WTC11 (cell line): ENCODE measurements around the gene EMILIN1. TPM values are rescaled to one million over a fixed set of nuclear protein-coding genes. Genes with fewer than 3 reads are reported as not detected.
A peak's percentile ranks its signal among the peaks of the same experiment; 100 is the strongest.

ENCODE experiments used
- ATAC-seq: fragments of 200-7000 bp; cut with Tn5 transposase; 2 replicates; pipeline ENCODE4 v1.10.0; 2021; ENCODE audit warnings: mild to moderate bottlenecking, moderate library complexity
- Bru-seq: library from RNA; stranded (reverse); fragments of 400-500 nt; gene quantifications from one replicate; lab custom pipeline; 2021; lab: Mats Ljungman, UMichigan
- CTCF ChIA-PET: fragments of 300-600 bp; sonication (Branson Sonifier 250); formaldehyde crosslinking; loops from one replicate; lab custom pipeline; 2021; ENCODE audit warnings: antibody characterized with exemption; lab: Charles Lee
- POLR2A ChIA-PET: fragments of 350-600 bp; sonication (Branson Sonifier 250); formaldehyde crosslinking; loops from one replicate; lab custom pipeline; 2021; ENCODE audit warnings: antibody characterized with exemption; lab: Charles Lee
- DNase-seq: peaks from one replicate; pipeline ENCODE4 v3.0.0; 2021; ENCODE audit warnings: low spot score
- H3K27ac Mint-ChIP-seq: 2 replicates; pipeline ENCODE4 v1.8.0; 2021; ENCODE audit warnings: mixed read lengths
- H3K27me3 Mint-ChIP-seq: 2 replicates; pipeline ENCODE4 v1.8.0; 2021; ENCODE audit warnings: low read depth, mild to moderate bottlenecking, moderate library complexity, mixed read lengths
- H3K36me3 Mint-ChIP-seq: 2 replicates; pipeline ENCODE4 v1.8.0; 2021; ENCODE audit warnings: mixed read lengths
- H3K4me1 Mint-ChIP-seq: 2 replicates; pipeline ENCODE4 v1.8.0; 2022; ENCODE audit warnings: mixed read lengths
- H3K4me3 Mint-ChIP-seq: 2 replicates; pipeline ENCODE4 v1.8.0; 2021; ENCODE audit warnings: mild to moderate bottlenecking, moderate library complexity, mixed read lengths
- H3K9me3 Mint-ChIP-seq: 2 replicates; pipeline ENCODE4 v1.8.0; 2021; ENCODE audit warnings: mixed read lengths
- ELF4 ChIP-seq: sonication (generic); formaldehyde crosslinking; IDR thresholded peaks from 2 replicates; pipeline ENCODE4 v1.8.1; 2022; ENCODE audit warnings: low read depth, mild to moderate bottlenecking, moderate library complexity, missing genetic modification reagents
- FOXK1 ChIP-seq: sonication (generic); formaldehyde crosslinking; IDR thresholded peaks from 2 replicates; pipeline ENCODE4 v1.8.0; 2022; ENCODE audit warnings: mild to moderate bottlenecking, moderate library complexity, missing genetic modification reagents
- JUN ChIP-seq: sonication (generic); formaldehyde crosslinking; IDR thresholded peaks from 2 replicates; pipeline ENCODE4 v1.8.0; 2023; ENCODE audit warnings: mild to moderate bottlenecking, missing genetic modification reagents
- KAT7 ChIP-seq: sonication (generic); formaldehyde crosslinking; IDR thresholded peaks from 2 replicates; pipeline ENCODE4 v1.8.1; 2023; ENCODE audit warnings: missing genetic modification reagents, mild to moderate bottlenecking, borderline replicate concordance
- MYBL2 ChIP-seq: sonication (generic); formaldehyde crosslinking; IDR thresholded peaks from 2 replicates; pipeline ENCODE4 v1.8.1; 2023; ENCODE audit warnings: mild to moderate bottlenecking, moderate library complexity, missing genetic modification reagents
- NFYB ChIP-seq: sonication (generic); formaldehyde crosslinking; conservative IDR thresholded peaks from 2 replicates; pipeline ENCODE4 v1.8.0; 2022; ENCODE audit warnings: low read depth, missing genetic modification reagents
- NR2C2 ChIP-seq: sonication (generic); formaldehyde crosslinking; IDR thresholded peaks from 2 replicates; pipeline ENCODE4 v1.8.0; 2022; ENCODE audit warnings: mild to moderate bottlenecking, missing genetic modification reagents
- RORB ChIP-seq: fragments of 250-450 bp; sonication (Bioruptor Pico); IDR thresholded peaks from 2 replicates; pipeline ENCODE4 v1.9.0; 2021; ENCODE audit warnings: mild to moderate bottlenecking
- SOX15 ChIP-seq: fragments of 250-450 bp; sonication (Bioruptor Pico); IDR thresholded peaks from 2 replicates; pipeline ENCODE4 v1.9.0; 2021; ENCODE audit warnings: mild to moderate bottlenecking
- SP1 ChIP-seq: sonication (generic); formaldehyde crosslinking; conservative IDR thresholded peaks from 2 replicates; pipeline ENCODE4 v1.8.1; 2022; ENCODE audit warnings: missing genetic modification reagents
- ZNF121 ChIP-seq: sonication (generic); formaldehyde crosslinking; IDR thresholded peaks from 2 replicates; pipeline ENCODE4 v1.8.0; 2023; ENCODE audit warnings: missing genetic modification reagents
- long read RNA-seq, 3 experiments: library from RNA in 1 of 3; library from capped mRNA in 1 of 3; library from polyadenylated mRNA in 1 of 3; unstranded in 2 of 3; stranded (forward) in 1 of 3; transcript quantifications; one replicate each; pipeline ENCODE4 v2.0.0, GENCODE V29; 2021
- total RNA-seq: library from RNA; stranded (reverse); gene quantifications from 3 replicates; pipeline ENCODE4 v1.2.3, GENCODE V29; 2021
- TF ChIP-seq, protein P1 (sequence below): sonication (generic); formaldehyde crosslinking; IDR thresholded peaks from 2 replicates; pipeline ENCODE4 v1.8.1; 2023; ENCODE audit warnings: mild to moderate bottlenecking, moderate library complexity, missing genetic modification reagents
- TF ChIP-seq, protein P2 (sequence below): fragments of 250-450 bp; sonication (Bioruptor Pico); IDR thresholded peaks from 2 replicates; pipeline ENCODE4 v1.9.0; 2021; ENCODE audit warnings: mild to moderate bottlenecking
- TF ChIP-seq, protein P3 (sequence below): sonication (generic); formaldehyde crosslinking; conservative IDR thresholded peaks from 2 replicates; pipeline ENCODE4 v1.8.1; 2022; ENCODE audit warnings: mild to moderate bottlenecking, missing genetic modification reagents
- TF ChIP-seq, protein P4 (sequence below): fragments of 250-450 bp; sonication (Bioruptor Pico); IDR thresholded peaks from 2 replicates; pipeline ENCODE4 v1.9.0; 2021; ENCODE audit warnings: moderate library complexity, mild to moderate bottlenecking, inconsistent platforms, borderline replicate concordance
- TF ChIP-seq, protein P5 (sequence below): fragments of 250-450 bp; sonication (Bioruptor Pico); conservative IDR thresholded peaks from 2 replicates; pipeline ENCODE4 v1.9.0; 2021; ENCODE audit warnings: mild to moderate bottlenecking
- TF ChIP-seq, protein P6 (sequence below): sonication (generic); formaldehyde crosslinking; IDR thresholded peaks from 2 replicates; pipeline ENCODE4 v1.8.1; 2023; ENCODE audit warnings: mild to moderate bottlenecking, missing genetic modification reagents, moderate library complexity
- TF ChIP-seq, protein P7 (sequence below): sonication (generic); formaldehyde crosslinking; IDR thresholded peaks from 2 replicates; pipeline ENCODE4 v1.8.1; 2022; ENCODE audit warnings: low read depth, missing genetic modification reagents, borderline replicate concordance
- TF ChIP-seq, protein P8 (sequence below): sonication (generic); formaldehyde crosslinking; IDR thresholded peaks from 2 replicates; pipeline ENCODE4 v1.8.1; 2022; ENCODE audit warnings: mild to moderate bottlenecking, missing genetic modification reagents, moderate library complexity, borderline replicate concordance
- TF ChIP-seq, protein P9 (sequence below): sonication (generic); formaldehyde crosslinking; IDR thresholded peaks from 2 replicates; pipeline ENCODE4 v1.8.0; 2022; ENCODE audit warnings: mild to moderate bottlenecking, missing genetic modification reagents

Gene EMILIN1
- total RNA-seq, result 3.0 to 4.0 TPM (median 3.5 TPM) in 3 replicates
- percentile 25 among the genes with signal in this experiment for Bru-seq, nascent RNA
- long read RNA-seq, experiment 1, result 0 reads
- long read RNA-seq, experiment 2, partial matches to known transcripts, result 2 of 5 reads
- long read RNA-seq, experiment 2, other reads (novel, unspliced or antisense), result 3 of 5 reads
- long read RNA-seq, experiment 3, result 0 reads

DNA sequence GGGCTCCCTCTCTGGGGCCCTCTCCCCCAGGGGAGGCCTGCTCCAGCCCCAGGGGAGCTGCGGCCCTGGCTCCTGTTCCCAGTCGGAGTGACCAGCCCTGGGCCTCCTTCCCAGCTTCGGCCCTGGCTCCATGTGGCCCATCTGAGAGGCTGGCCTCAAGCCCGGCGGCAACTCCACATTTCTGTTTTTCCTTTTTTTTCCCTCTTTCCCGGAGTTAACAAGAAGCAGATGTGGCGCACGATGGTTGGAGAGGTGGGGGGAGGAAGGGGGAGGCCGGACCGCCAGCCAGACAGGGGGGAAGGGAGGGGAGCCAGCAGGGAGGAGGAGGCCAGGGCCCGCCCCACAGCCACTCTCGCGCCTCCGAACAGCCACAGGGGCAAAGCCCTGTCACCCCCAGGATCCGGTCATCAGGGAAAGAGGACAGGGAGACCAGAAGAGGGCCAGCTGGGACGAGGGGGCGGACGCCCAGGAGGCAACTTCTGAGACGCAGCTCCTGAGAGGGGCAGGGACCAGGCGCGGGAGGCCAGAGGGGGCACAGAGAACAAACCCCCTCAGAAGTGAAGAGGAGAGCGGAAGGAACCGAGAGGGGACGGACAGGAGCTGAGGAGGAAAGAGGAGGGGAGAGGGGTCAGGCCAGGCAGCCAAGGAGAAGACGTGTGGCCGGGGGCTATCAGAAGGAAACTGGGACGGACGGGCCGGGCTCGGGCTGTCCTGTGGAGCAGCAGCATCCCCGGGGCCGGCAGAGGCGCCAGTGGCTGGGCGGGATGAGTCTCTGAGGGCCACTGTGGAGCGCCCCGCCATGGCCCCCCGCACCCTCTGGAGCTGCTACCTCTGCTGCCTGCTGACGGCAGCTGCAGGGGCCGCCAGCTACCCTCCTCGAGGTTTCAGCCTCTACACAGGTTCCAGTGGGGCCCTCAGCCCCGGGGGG lies at the start of gene EMILIN1:
Gene EMILIN1, plus strand, starts transcription at position 349 of the 928 bp plus-strand sequence. Its CDS starts 451 bp downstream, at position 800.
- DNase-seq (no peak), ATAC-seq (no peak; the same call in 1 of the 2 replicates)
- no peaks in the 10 kb centered on the region for H3K9me3 Mint-ChIP-seq
- POLR2A ChIA-PET, result interaction anchor here (0.7 to 1.0 kb wide), 2 partner anchors 18 to 26 kb away, joined by 3 to 4 read pairs; no protein-coding TSS in a partner anchor
- H3K36me3 Mint-ChIP-seq, result no peaks in the 10 kb centered on the region
- H3K4me1 Mint-ChIP-seq, result peaks cover 20% of the 10 kb centered on the region
- H3K4me3 Mint-ChIP-seq, result no peak within 1 kb of the TSS
- H3K27ac Mint-ChIP-seq, result peak within 1 kb of the TSS; percentile 84; the same call in 1 of the 2 replicates
- peaks cover 11% of the 10 kb centered on the region for H3K27me3 Mint-ChIP-seq
- CTCF ChIA-PET, result interaction anchor here (0.5 to 1.4 kb wide), 3 partner anchors 8 to 62 kb away, joined by 5 to 8 read pairs (median 7); partner anchors contain the start of gene KHK
- TF ChIP-seq, protein P1, sequence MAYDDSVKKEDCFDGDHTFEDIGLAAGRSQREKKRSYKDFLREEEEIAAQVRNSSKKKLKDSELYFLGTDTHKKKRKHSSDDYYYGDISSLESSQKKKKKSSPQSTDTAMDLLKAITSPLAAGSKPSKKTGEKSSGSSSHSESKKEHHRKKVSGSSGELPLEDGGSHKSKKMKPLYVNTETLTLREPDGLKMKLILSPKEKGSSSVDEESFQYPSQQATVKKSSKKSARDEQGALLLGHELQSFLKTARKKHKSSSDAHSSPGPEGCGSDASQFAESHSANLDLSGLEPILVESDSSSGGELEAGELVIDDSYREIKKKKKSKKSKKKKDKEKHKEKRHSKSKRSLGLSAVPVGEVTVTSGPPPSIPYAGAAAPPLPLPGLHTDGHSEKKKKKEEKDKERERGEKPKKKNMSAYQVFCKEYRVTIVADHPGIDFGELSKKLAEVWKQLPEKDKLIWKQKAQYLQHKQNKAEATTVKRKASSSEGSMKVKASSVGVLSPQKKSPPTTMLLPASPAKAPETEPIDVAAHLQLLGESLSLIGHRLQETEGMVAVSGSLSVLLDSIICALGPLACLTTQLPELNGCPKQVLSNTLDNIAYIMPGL, result no peak
- TF ChIP-seq FOXK1 (CRISPR knock-in tag) (no peak), KAT7 (CRISPR knock-in tag) (no peak), SOX15 (CRISPR knock-in tag) (no peak), RORB (CRISPR knock-in tag) (no peak), ELF4 (no peak), SP1 (CRISPR knock-in tag) (no peak), NR2C2 (no peak), ZNF121 (CRISPR knock-in tag) (no peak), JUN (CRISPR knock-in tag) (no peak), NFYB (CRISPR knock-in tag) (no peak), MYBL2 (CRISPR knock-in tag) (no peak)
- TF ChIP-seq, protein P2, sequence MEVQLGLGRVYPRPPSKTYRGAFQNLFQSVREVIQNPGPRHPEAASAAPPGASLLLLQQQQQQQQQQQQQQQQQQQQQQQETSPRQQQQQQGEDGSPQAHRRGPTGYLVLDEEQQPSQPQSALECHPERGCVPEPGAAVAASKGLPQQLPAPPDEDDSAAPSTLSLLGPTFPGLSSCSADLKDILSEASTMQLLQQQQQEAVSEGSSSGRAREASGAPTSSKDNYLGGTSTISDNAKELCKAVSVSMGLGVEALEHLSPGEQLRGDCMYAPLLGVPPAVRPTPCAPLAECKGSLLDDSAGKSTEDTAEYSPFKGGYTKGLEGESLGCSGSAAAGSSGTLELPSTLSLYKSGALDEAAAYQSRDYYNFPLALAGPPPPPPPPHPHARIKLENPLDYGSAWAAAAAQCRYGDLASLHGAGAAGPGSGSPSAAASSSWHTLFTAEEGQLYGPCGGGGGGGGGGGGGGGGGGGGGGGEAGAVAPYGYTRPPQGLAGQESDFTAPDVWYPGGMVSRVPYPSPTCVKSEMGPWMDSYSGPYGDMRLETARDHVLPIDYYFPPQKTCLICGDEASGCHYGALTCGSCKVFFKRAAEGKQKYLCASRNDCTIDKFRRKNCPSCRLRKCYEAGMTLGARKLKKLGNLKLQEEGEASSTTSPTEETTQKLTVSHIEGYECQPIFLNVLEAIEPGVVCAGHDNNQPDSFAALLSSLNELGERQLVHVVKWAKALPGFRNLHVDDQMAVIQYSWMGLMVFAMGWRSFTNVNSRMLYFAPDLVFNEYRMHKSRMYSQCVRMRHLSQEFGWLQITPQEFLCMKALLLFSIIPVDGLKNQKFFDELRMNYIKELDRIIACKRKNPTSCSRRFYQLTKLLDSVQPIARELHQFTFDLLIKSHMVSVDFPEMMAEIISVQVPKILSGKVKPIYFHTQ (CRISPR knock-in tag), result no peak
- TF ChIP-seq, protein P3, sequence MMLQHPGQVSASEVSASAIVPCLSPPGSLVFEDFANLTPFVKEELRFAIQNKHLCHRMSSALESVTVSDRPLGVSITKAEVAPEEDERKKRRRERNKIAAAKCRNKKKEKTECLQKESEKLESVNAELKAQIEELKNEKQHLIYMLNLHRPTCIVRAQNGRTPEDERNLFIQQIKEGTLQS, result no peak
- TF ChIP-seq, protein P4, sequence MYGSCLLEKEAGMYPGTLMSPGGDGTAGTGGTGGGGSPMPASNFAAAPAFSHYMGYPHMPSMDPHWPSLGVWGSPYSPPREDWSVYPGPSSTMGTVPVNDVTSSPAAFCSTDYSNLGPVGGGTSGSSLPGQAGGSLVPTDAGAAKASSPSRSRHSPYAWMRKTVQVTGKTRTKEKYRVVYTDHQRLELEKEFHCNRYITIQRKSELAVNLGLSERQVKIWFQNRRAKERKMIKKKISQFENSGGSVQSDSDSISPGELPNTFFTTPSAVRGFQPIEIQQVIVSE (CRISPR knock-in tag), result no peak
- TF ChIP-seq, protein P5, sequence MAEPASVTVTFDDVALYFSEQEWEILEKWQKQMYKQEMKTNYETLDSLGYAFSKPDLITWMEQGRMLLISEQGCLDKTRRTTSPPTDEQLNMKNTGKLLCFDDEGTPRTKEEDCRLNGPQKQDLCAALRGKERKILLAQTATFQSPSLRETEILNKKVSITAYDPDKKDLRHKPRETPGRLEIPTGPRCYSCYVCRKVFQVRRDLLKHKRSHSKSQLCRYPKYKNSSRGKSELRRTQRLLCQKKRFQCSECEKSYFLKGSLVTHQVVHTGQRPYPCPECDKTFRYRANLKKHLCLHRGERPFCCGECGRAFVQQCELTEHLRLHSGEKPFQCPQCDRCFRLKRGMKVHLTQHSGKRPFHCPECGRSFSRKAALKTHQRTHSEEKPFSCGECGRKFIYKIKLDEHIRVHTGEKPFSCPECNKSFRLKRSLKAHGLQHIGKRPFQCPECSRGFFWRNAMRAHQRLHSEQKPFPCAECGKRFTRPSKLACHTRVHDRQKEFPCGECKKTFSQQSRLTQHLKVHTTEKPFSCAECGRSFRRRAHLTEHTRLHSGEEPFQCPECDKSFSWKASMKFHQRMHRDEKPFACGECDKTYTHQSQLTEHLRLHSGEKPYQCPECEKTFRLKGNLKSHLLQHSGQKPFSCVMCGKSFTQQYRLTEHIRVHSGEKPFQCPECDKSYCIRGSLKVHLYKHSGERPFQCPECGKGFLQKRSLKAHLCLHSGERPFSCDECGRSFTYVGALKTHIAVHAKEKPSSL, result no peak
- TF ChIP-seq, protein P6, sequence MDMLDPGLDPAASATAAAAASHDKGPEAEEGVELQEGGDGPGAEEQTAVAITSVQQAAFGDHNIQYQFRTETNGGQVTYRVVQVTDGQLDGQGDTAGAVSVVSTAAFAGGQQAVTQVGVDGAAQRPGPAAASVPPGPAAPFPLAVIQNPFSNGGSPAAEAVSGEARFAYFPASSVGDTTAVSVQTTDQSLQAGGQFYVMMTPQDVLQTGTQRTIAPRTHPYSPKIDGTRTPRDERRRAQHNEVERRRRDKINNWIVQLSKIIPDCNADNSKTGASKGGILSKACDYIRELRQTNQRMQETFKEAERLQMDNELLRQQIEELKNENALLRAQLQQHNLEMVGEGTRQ (CRISPR knock-in tag), result no peak
- TF ChIP-seq, protein P7, sequence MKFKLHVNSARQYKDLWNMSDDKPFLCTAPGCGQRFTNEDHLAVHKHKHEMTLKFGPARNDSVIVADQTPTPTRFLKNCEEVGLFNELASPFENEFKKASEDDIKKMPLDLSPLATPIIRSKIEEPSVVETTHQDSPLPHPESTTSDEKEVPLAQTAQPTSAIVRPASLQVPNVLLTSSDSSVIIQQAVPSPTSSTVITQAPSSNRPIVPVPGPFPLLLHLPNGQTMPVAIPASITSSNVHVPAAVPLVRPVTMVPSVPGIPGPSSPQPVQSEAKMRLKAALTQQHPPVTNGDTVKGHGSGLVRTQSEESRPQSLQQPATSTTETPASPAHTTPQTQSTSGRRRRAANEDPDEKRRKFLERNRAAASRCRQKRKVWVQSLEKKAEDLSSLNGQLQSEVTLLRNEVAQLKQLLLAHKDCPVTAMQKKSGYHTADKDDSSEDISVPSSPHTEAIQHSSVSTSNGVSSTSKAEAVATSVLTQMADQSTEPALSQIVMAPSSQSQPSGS (CRISPR knock-in tag), result no peak
- TF ChIP-seq, protein P8, sequence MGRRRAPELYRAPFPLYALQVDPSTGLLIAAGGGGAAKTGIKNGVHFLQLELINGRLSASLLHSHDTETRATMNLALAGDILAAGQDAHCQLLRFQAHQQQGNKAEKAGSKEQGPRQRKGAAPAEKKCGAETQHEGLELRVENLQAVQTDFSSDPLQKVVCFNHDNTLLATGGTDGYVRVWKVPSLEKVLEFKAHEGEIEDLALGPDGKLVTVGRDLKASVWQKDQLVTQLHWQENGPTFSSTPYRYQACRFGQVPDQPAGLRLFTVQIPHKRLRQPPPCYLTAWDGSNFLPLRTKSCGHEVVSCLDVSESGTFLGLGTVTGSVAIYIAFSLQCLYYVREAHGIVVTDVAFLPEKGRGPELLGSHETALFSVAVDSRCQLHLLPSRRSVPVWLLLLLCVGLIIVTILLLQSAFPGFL (CRISPR knock-in tag), result no peak
- TF ChIP-seq, protein P9, sequence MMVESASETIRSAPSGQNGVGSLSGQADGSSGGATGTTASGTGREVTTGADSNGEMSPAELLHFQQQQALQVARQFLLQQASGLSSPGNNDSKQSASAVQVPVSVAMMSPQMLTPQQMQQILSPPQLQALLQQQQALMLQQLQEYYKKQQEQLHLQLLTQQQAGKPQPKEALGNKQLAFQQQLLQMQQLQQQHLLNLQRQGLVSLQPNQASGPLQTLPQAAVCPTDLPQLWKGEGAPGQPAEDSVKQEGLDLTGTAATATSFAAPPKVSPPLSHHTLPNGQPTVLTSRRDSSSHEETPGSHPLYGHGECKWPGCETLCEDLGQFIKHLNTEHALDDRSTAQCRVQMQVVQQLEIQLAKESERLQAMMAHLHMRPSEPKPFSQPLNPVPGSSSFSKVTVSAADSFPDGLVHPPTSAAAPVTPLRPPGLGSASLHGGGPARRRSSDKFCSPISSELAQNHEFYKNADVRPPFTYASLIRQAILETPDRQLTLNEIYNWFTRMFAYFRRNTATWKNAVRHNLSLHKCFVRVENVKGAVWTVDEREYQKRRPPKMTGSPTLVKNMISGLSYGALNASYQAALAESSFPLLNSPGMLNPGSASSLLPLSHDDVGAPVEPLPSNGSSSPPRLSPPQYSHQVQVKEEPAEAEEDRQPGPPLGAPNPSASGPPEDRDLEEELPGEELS (CRISPR knock-in tag), result no peak
